Keratinocyte (primary cell): ENCODE results near the gene TBC1D8.

ENCODE experiments used
- EZH2 ChIP-seq: IDR thresholded peaks from one replicate; pipeline ENCODE4 v1.6.1; 2012; ENCODE audit warnings: inconsistent platforms, mild to moderate bottlenecking, low read length, moderate library complexity
- TF ChIP-seq, protein P1 (sequence below), 3 experiments: IDR thresholded peaks in 1 of 3; conservative IDR thresholded peaks in 1 of 3; optimal IDR thresholded peaks in 1 of 3; 2 replicates in 2 of 3; 3 replicates in 1 of 3; pipeline versions ENCODE3 to v1.5.1; 2011; ENCODE audit warnings: low read length in 3 of 3, mild to moderate bottlenecking in 3 of 3, moderate library complexity in 2 of 3, control low read depth in 1 of 3, inconsistent platforms in 1 of 3; ENCODE audit not compliant: insufficient read depth in 2 of 3; ENCODE audit errors: extremely low read depth in 1 of 3

DNA sequence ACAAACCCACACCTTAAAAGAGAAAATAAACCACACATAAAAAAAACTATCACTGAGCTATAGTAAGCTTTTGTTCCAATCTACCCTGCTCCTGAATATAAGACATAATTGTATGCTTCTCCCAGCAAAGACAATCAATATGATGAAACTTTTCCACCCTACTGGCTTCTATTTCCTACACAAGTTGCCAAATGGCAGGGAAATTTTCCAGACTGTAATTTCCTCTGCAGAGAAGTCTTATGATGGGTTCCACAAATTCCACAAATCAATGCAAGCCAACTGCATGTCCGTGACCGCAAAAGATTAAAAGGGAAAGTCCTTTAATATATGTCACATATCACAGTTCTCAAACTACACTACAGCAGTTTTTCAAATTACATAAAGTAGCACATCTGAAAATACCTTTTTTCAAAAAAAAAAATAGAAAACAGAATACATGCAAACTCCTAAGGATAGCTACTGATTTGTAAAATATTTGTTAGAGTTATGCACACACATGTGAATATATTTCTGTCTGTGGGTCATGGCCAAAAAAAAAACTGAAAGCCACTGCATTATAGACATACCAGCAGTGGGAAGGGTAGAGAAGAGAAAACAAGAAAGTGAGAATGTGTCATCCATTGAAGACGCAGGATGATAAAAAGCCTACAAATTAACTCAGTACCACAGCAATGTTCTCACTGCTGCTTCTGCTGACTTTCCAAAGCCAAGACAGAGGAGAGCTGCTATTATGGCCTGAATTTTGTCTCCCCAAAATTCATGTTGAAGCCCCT lies 87.6 kb downstream of the TBC1D8 start:
- TF ChIP-seq, protein P1, sequence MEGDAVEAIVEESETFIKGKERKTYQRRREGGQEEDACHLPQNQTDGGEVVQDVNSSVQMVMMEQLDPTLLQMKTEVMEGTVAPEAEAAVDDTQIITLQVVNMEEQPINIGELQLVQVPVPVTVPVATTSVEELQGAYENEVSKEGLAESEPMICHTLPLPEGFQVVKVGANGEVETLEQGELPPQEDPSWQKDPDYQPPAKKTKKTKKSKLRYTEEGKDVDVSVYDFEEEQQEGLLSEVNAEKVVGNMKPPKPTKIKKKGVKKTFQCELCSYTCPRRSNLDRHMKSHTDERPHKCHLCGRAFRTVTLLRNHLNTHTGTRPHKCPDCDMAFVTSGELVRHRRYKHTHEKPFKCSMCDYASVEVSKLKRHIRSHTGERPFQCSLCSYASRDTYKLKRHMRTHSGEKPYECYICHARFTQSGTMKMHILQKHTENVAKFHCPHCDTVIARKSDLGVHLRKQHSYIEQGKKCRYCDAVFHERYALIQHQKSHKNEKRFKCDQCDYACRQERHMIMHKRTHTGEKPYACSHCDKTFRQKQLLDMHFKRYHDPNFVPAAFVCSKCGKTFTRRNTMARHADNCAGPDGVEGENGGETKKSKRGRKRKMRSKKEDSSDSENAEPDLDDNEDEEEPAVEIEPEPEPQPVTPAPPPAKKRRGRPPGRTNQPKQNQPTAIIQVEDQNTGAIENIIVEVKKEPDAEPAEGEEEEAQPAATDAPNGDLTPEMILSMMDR (optimal IDR thresholded peaks at IDR 0.05 in 1 of 3, IDR thresholded peaks at IDR 0.05 in 1 of 3, conservative IDR thresholded peaks at IDR 0.05 in 1 of 3; ENCODE audit: extremely low read depth in 1 of 3, insufficient read depth in 2 of 3, low read length in 3 of 3): no peak
- no peak for TF ChIP-seq EZH2
